ENCODE results near the gene NETO1.

The NETO1 gene

DNA sequence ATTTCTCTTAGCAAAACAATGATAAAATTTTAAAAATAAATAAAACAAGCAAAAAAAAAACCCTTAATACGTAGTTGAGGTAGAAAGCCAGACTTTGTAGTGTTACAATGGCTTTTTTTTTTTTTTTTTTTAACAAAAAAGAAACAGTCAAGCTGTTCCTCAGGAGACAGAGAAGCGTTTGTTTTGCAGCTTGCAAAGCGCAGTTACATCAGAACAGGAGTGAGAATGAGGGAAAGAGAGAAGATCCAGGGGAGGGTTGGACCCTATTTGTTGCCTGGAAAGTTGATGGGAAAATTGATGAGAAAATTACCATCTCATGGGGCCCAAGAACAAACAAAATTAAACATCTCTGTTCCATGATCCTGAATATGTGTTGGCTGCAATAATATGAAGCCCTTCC is 146.5 kb downstream of the NETO1 start:
- no peak for DNase-seq

DNA sequence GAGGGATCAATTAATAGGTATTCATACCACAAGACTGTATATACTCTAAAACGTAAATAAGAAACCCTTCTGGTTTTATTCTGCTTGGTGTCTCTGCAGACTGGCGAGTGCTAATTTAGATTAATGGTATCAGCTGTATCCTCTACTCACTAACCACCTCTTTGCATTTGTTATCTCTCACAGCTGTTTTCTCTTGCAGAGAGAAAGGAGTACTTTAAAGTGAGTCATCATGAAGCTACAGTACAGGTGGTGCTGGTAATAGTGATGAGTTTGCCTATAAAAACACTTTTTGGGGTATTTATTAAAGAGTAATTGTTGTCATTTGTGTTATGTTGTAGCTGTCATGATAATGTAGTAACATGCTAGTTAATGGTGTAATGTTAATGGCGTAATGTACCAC is 147.7 kb downstream of the NETO1 start:
- DNase-seq, result no peak

DNA sequence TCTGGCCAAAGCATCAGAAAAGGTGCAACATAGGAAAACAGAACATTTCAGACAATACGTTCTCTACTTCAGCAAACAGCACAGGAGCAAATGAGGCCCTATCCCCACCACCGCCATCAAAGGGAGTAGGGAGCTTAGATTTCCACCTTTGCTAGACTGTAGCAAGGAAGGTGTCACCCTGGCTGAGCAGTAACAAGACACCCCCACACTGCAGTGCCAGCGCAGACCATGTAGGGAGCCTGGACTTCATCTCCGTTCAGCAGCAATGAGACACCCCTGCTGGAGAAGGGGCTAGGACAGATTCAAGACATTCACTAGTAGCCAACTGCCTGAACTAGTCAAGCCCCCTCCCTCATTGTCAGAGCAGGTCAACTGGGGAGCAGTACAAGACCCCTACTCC is 163.6 kb downstream of the NETO1 start:
- DNase-seq, result no peak

DNA sequence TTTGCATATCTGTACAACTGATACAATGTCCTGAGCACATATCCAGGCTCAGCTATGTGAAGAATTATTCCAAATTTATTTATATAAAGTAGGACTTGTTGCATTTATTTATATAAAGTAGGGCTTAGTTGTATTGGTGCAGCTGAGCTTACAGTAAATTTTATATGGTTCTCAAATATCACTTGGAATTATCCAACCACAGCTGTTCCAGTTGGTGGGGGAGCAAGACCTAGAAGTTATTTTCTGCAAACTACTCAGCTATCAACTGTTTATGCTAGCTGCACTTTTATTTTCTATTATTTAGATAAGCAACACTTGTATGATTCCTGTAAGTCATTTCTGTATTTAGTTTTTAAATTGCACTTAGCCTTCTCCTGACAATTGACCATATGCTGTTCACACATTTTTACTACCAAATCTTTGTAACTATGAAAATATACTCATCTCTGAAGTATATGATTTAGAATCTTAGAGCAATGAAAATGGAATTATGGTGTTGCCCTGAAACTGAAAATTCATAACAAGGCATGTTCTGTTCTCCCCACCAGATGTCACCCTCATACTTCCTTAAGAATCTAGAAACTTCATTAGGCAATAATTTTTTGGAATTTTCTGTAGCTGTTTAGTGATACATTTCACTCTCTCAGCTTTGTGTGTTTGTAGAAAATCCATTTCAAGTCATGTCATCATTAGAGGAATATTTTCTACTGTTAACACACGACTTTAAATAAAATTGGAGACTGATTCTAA is 166.7 kb downstream of the NETO1 start:
- DNase-seq, result no peak

DNA sequence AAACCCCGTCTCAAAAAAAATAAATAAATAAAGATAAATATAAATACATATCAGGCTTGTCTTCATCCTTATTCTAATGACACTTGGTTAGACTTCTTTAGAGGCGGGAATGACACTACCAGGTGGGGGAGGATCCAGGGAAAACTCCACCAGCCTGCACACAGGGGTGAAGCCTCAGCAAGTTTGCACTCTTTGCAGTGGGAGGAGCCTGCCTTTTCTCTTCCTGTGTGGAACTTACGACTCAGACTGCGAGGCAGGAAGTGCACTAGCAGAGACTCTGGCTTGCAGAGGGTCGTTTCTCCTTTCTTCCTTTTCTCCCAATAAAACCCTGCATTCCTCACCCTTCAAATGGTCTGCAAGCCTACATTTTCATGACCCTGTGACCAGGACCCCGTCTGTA is 170.1 kb downstream of the NETO1 start:
- DNase-seq, result no peak

DNA sequence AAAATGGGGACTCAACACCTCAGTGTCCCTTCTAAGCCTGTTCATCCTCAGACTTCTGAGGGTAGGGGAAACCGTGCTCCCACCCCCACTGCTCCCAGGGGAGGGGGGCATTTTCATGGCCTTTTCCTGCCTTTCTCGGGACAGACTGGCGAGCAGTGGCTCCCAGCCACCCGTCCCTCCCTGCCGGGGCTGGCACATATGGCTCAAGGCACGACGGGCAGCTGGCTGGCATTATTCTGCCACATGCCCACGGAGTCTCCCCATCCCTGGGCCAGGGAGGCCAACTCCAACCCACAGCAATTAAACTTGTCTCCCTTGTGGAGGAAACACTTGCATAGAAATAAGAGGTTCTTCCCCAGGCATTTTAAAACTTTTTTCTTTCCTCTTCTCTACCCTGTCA is 175.2 kb downstream of the NETO1 start:
- no peak for DNase-seq

Data from NCI-H187 treated with DMSO at 0.1 percent for 48 hours (cell line).